ENCODE results near the gene IFITM2.
"Not testable (repeated sequence)": the region's sequence is repeated elsewhere in the genome, so short reads cannot be mapped to it uniquely, and the experiment has no call there.

The IFITM2 gene

GRCh38 chr11:308740-309665, 1.4 kb downstream of the IFITM2 start:
- not testable (repeated sequence) for DNase-seq (ENCODE audit: low read depth)

- not testable (repeated sequence) for DNase-seq (ENCODE audit: low read depth)
Measured at GRCh38 chr11:309979-310572, 2.5 kb downstream of the IFITM2 start.

DNA sequence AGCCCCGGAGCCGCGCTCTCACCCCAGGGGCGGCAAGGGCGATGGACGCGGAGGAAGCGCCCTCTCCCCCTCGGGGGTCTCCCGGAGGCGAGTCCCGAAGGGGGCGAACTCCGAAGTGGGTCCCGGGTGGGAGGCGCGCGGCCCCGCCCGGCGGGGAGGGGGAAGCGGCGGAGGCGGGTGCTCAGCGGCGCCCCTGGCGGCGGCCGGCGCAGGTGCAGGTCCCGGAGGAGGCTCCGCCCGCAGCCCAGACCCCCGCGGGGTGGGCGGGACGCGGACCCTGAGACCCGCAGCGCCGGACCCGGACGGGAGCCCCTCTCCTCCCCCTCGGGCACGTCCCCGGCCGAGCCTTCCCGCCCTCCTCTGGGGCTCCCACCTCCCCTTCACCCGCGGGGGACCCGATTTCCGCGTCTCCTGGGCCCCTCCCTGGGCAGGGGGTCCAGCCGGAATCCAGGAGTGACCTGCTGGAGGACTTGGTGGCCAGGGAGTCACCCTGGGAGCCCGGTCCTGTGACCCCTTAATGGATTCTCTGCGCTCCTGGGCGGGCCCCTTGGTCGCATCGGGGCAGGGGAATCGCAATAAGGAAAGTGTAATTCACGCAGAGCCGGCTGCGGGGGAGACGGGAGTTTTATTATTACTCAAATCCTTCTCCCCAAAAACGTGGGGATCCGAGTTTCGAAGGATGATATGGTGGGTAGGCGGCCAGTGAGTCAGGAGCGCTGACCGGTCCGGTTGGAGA, 3.6 kb downstream of the IFITM2 start:
- not testable (repeated sequence) for DNase-seq (ENCODE audit: low read depth)

DNA sequence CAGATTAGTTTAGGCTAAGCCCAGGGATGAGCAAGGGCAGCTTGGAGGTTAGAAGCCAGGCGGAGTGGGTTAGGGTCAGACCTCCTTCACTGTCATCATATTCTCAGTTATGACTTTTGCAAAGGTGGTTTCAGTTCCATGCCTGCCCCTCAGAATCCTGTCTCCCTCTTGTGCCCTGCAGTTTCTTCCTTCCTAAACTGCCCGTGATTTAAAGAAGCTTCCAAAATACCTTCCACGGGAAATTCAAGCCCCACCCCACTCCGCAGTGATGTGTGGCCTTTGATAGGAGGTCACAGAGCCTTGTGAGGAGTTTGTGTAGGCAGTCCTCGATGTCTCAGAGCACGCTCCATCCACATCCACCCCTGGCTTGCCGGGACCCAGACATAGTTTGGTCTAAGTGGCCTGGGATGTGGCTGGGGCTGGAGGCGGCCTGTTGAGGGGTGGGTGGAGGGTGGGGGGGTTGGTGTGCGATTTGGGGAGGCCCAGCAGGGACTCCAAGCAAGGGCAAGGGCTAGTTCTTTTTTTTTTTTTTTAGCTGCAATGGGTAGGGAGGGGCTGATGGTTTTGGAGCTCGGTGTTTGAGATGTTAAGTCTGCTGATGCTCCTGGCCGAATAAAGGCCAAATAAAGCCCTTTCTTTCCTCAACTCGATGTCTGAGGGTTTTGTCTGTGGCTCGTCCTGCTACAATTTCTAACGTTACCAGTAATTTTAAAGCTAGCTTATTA, 4.6 kb downstream of the IFITM2 start:
- DNase-seq (ENCODE audit: low read depth) = no peak

GRCh38 chr11:313304-313786, 5.7 kb downstream of the IFITM2 start:
- DNase-seq (ENCODE audit: low read depth) = no peak

DNA sequence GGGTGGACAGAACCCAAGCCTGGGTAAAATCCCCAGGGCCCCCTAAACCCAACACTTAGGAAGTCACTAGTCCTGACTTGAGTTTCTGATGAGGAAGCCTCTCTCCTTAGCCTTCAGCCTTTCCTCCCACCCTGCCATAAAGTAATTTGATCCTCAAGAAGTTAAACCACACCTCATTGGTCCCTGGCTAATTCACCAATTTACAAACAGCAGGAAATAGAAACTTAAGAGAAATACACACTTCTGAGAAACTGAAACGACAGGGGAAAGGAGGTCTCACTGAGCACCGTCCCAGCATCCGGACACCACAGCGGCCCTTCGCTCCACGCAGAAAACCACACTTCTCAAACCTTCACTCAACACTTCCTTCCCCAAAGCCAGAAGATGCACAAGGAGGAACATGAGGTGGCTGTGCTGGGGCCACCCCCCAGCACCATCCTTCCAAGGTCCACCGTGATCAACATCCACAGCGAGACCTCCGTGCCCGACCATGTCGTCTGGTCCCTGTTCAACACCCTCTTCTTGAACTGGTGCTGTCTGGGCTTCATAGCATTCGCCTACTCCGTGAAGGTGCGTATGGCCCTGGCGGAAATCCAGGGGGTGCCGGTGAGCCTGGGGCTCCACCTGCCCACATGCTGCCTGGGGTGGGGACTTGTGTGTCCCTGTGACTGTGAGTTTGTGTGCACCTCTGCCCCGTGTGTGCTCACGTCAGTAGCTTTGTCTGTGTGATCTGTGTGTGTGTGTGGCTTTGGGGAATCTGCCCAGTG, 6.4 kb downstream of the IFITM2 start, which contains the start of gene IFITM1:
IFITM1 (plus strand) TSS at position 254 of the 767 bp plus-strand sequence; CDS start at position 385, 131 bp downstream.
- DNase-seq (ENCODE audit: low read depth) = peak; percentile 57

- not testable (repeated sequence) for DNase-seq (ENCODE audit: low read depth)
Measured at GRCh38 chr11:314554-314875, 6.9 kb downstream of the IFITM2 start.

DNA sequence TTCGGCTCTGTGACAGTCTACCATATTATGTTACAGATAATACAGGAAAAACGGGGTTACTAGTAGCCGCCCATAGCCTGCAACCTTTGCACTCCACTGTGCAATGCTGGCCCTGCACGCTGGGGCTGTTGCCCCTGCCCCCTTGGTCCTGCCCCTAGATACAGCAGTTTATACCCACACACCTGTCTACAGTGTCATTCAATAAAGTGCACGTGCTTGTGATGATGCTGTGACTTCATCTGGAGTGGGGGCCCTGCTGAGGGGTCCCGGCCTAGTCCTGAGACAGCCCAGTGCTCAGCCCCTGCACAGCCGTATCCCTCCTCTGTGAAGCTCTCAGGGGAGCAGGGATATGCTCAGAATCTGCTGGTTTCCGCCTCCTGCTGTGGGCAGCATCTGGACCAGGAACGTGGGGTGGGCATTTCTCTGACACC, 7.5 kb downstream of the IFITM2 start:
- no peak for DNase-seq (ENCODE audit: low read depth)

DNA sequence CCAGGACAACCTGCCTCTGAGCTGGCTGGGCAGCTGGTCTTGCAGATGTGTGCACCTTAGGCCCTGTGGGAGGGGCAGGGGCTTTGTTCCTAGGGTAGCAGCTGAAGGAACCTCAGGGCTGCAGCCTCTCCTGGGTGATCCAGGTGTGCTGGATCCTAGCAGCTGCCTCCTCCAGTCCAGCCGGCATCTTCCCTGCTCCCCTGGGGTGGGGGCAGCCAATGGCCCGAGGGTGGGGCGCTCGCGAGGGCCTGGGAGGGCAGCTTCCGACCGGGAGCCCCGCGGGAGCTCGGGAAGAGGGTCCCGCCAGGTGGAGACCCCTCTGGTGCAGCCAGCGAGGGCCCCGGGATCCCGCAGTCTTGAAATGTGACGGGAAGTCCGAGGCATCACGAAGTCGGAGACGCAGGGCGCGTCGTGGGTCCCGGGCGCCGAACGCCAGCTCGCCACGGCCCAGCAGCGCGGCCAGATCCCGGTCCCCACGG, 7.9 kb downstream of the IFITM2 start:
- no peak for DNase-seq (ENCODE audit: low read depth)

- DNase-seq (ENCODE audit: low read depth) = no peak
Measured at GRCh38 chr11:316031-316701, 8.6 kb downstream of the IFITM2 start.

DNA sequence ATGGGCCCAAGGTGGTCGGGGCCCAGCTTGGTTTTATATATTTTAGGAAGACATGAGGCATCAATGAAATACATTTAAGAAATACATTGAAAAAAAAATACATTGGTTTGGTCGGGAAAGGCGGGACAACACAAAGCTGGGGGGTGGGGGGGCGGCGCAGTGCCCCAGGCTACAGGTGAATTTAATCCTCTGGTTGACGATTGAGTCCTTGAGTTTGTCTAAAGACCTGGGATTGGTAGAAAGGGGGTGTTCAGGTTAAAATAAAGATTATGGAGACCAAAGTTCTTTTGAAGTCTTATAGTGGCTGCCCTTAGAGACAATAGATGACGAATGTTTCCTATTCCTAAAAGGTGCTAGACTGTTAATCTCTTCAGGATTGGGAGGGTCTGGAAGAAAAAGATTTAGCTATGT, 9.3 kb downstream of the IFITM2 start:
- DNase-seq (ENCODE audit: low read depth) = no peak

- not testable (repeated sequence) for DNase-seq (ENCODE audit: low read depth)
Measured at GRCh38 chr11:317668-318404, 10.2 kb downstream of the IFITM2 start.

GRCh38 chr11:318405-319120, 10.9 kb downstream of the IFITM2 start:
- DNase-seq (ENCODE audit: low read depth) = not testable (repeated sequence)

- not testable (repeated sequence) for DNase-seq (ENCODE audit: low read depth)
Measured at GRCh38 chr11:319121-319887, 11.7 kb downstream of the IFITM2 start.

GRCh38 chr11:319888-320273, 12.3 kb downstream of the IFITM2 start:
- DNase-seq (ENCODE audit: low read depth) = not testable (repeated sequence)

DNA sequence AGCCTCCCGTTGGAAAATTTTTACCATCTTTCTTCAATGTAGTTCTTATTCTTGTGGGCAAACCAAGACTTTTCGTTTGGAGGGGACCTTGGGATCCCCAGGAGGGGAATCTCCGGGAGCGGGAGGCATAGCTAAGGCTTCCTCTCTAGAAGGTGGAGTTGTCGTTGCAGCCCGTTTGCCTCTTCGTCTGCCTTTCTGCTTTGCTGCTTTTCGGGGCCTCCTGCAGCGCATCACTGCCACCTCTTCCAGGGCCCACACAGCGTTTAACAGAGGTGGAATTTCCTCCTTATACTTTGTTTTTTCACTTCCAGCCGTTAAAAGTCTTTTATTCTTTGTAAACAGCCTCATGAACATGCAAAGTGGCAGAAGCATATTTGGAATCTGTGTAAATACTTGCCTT, 16.5 kb downstream of the IFITM2 start:
- no peak for DNase-seq (ENCODE audit: low read depth)

- DNase-seq (ENCODE audit: low read depth) = not testable (repeated sequence)
Measured at GRCh38 chr11:324593-325517, 17.2 kb downstream of the IFITM2 start.
